Peyer's patch (tissue), 4 donors: ENCODE results near the gene CLIP4. TPM values are rescaled to one million over a fixed set of nuclear protein-coding genes. Genes with fewer than 3 reads are reported as not detected.
"Not testable (repeated sequence)": the region's sequence is repeated elsewhere in the genome, so short reads cannot be mapped to it uniquely, and the experiment has no call there.

Source experiments
- DNase-seq, 3 donors: peaks; one replicate each; pipeline ENCODE4 v3.0.0-alpha.2; 2017 to 2019
- H3K27ac ChIP-seq, 4 donors: fragments of 200-600 bp; sonication (generic); one replicate each; pipeline ENCODE4 v1.5.1; 2016 to 2019
- H3K27me3 ChIP-seq, 2 donors: fragments of 200-600 bp; sonication (generic); one replicate each; pipeline ENCODE4 v1.5.1; 2019
- H3K36me3 ChIP-seq, 3 donors: fragments of 200-600 bp; sonication (generic); one replicate each; pipeline ENCODE4 v1.5.1; 2016 to 2019
- H3K4me1 ChIP-seq, 4 donors: fragments of 200-600 bp; sonication (generic); one replicate each; pipeline ENCODE4 v1.5.1; 2016 to 2019
- H3K4me3 ChIP-seq, 4 donors: fragments of 200-600 bp; sonication (generic); 1 replicate in 3 of 4; 2 replicates in 1 of 4; pipeline ENCODE4 v1.5.1; 2016 to 2019; ENCODE audit warnings: mild to moderate bottlenecking in 1 of 4
- H3K9me3 ChIP-seq, 4 donors: fragments of 200-600 bp; sonication (generic); one replicate each; pipeline ENCODE4 v1.5.1; 2016 to 2019; ENCODE audit warnings: mild to moderate bottlenecking in 1 of 4
- POLR2A ChIP-seq, 2 donors: fragments of 450-650 bp; IDR thresholded peaks; one replicate each; pipeline ENCODE4 v1.5.1; 2017; ENCODE audit warnings: antibody characterized with exemption in 2 of 2, mild to moderate bottlenecking in 2 of 2, moderate library complexity in 2 of 2
- total RNA-seq, 4 donors: library from RNA; depleted of rRNA; stranded (reverse); fragments of >200 nt; gene quantifications; one replicate each; pipeline ENCODE4 v1.1.0, GENCODE V29; 2016
- TF ChIP-seq, protein P1 (sequence below), 6 experiments: fragments of 450-650 bp in 4 of 6; fragments of 200-600 bp in 2 of 6; sonication (generic) in 1 of 6; IDR thresholded peaks; one replicate each; pipeline ENCODE4 v1.5.1; 2017 to 2019; ENCODE audit warnings: antibody characterized with exemption in 6 of 6, mild to moderate bottlenecking in 3 of 6, moderate library complexity in 1 of 6

The CLIP4 gene
- total RNA-seq, 4 donors from 2014 or later: 7.0 to 40.4 (median 16.9) TPM

- H3K36me3 ChIP-seq: no peaks in the 10 kb centered on the region
- H3K4me1 ChIP-seq: no peaks in the 10 kb centered on the region
- TF ChIP-seq POLR2A (IDR thresholded peaks at IDR 0.05): no peak
- TF ChIP-seq, protein P1, sequence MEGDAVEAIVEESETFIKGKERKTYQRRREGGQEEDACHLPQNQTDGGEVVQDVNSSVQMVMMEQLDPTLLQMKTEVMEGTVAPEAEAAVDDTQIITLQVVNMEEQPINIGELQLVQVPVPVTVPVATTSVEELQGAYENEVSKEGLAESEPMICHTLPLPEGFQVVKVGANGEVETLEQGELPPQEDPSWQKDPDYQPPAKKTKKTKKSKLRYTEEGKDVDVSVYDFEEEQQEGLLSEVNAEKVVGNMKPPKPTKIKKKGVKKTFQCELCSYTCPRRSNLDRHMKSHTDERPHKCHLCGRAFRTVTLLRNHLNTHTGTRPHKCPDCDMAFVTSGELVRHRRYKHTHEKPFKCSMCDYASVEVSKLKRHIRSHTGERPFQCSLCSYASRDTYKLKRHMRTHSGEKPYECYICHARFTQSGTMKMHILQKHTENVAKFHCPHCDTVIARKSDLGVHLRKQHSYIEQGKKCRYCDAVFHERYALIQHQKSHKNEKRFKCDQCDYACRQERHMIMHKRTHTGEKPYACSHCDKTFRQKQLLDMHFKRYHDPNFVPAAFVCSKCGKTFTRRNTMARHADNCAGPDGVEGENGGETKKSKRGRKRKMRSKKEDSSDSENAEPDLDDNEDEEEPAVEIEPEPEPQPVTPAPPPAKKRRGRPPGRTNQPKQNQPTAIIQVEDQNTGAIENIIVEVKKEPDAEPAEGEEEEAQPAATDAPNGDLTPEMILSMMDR (IDR thresholded peaks at IDR 0.05): no peak
- H3K27ac ChIP-seq: no peak overlapping the region
- H3K4me3 ChIP-seq: no peak overlapping the region
- DNase-seq: no peak
- no peaks in the 10 kb centered on the region for H3K9me3 ChIP-seq
- H3K27me3 ChIP-seq: no peaks in the 10 kb centered on the region
These were observed 8.2 kb upstream of the CLIP4 start for GRCh38 chr2:29106980-29107388.

DNA sequence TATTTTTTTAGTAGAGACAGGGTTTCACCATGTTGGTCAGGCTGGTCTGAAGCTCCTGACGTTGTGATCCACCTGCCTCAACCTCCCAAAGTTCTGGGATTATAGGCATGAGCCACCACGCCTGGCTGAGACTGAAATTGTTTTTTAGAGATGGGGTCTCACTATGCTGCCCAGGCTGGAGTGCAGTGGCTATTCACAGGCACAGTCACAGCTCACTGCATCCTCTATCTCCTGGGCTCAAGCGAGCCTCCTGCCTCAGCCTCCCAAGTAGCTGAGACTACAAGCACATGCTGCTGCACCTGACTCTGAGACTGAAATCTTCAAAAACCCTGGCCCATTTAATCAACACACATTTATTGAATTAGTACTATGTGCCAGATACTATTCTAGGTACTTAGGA is 7.7 kb upstream of the CLIP4 start:
- not testable (repeated sequence) for H3K4me1 ChIP-seq, H3K9me3 ChIP-seq, H3K36me3 ChIP-seq, H3K4me3 ChIP-seq, DNase-seq, H3K27ac ChIP-seq, H3K27me3 ChIP-seq

GRCh38 chr2:29108225-29108624 is 7.0 kb upstream of the CLIP4 start:
- DNase-seq: peak in 1 of 3 donors; percentile 49
- TF ChIP-seq, protein P1 (IDR thresholded peaks at IDR 0.05): no peak
- TF ChIP-seq POLR2A (IDR thresholded peaks at IDR 0.05): no peak
- H3K4me3 ChIP-seq: no peak overlapping the region

GRCh38 chr2:29109246-29109645 is 6.0 kb upstream of the CLIP4 start:
- no peak for TF ChIP-seq POLR2A (IDR thresholded peaks at IDR 0.05)
- TF ChIP-seq, protein P1 (IDR thresholded peaks at IDR 0.05): no peak
- Histone ChIP-seq H3K4me3 (no peak overlapping the region), H3K4me1 (no peaks in the 10 kb centered on the region), H3K27me3 (no peaks in the 10 kb centered on the region), H3K36me3 (no peaks in the 10 kb centered on the region), H3K27ac (no peak overlapping the region), H3K9me3 (no peaks in the 10 kb centered on the region)
- no peak for DNase-seq

More at GRCh38 chr2:29108225-29108624, 7.0 kb upstream of the CLIP4 start:
- Histone ChIP-seq H3K27me3 (no peaks in the 10 kb centered on the region), H3K27ac (no peak overlapping the region), H3K36me3 (no peaks in the 10 kb centered on the region), H3K4me1 (no peaks in the 10 kb centered on the region), H3K9me3 (no peaks in the 10 kb centered on the region)

DNA sequence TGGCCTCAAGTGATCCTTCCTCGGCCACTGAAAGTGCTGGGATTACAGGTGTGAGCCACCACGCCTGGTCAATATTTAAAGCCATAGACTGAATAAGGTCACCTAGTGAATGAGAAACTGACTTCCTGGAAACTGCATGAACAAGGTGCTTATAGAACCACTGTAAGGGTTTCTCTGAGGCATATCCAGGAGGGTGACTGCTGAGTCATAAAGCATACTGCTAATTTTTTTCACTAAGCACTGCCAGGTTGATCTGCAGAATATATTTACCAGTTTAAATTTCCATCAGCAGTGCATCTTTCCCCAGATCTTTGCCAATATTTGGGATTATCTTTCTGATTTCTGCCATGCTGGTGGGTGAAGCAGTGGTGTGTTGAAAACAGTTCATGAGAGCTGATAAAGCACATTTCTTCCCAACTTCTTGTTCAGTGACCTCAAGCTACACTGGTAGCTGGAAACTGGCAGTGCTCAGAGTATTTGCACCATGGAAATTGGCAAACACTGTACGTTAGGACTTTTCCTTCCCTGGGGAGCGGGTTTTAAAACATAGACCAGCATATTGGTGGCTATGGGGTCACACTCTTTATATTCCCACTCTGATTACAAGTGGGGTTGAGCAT is 4.2 kb upstream of the CLIP4 start:
- H3K9me3 ChIP-seq: no peaks in the 10 kb centered on the region
- H3K27ac ChIP-seq: no peak overlapping the region
- no peaks in the 10 kb centered on the region for H3K27me3 ChIP-seq
- TF ChIP-seq, protein P1 (IDR thresholded peaks at IDR 0.05): no peak
- no peak for TF ChIP-seq POLR2A (IDR thresholded peaks at IDR 0.05)
- DNase-seq: no peak
- H3K4me1 ChIP-seq: peaks cover 0 to 4% (median 0%) of the 10 kb centered on the region in 4 donors
- no peaks in the 10 kb centered on the region for H3K36me3 ChIP-seq
- no peak overlapping the region for H3K4me3 ChIP-seq

- H3K27me3 ChIP-seq: no peaks in the 10 kb centered on the region
- H3K9me3 ChIP-seq: no peaks in the 10 kb centered on the region
- H3K4me1 ChIP-seq: peaks cover 0 to 4% (median 0%) of the 10 kb centered on the region in 4 donors
- no peak for TF ChIP-seq POLR2A (IDR thresholded peaks at IDR 0.05)
- TF ChIP-seq, protein P1 (IDR thresholded peaks at IDR 0.05): no peak
- H3K4me3 ChIP-seq: no peak overlapping the region
- no peak overlapping the region for H3K27ac ChIP-seq
- H3K36me3 ChIP-seq: no peaks in the 10 kb centered on the region
- DNase-seq: no peak
These were observed 2.8 kb upstream of the CLIP4 start for GRCh38 chr2:29112379-29112778.
